T-helper 9 cell (primary cell): ENCODE data around the gene ZNF747.

Experiments used
- DNase-seq: peaks from one replicate; pipeline ENCODE4 v3.0.0-alpha.2; 2020
- total RNA-seq, 2 donors: gene quantifications; one replicate each; lab custom pipeline; 2026; lab: John Stamatoyannopoulos, UW

The ZNF747 gene
- 7.7 to 15.9 reads per million in 2 donors for total RNA-seq

DNA sequence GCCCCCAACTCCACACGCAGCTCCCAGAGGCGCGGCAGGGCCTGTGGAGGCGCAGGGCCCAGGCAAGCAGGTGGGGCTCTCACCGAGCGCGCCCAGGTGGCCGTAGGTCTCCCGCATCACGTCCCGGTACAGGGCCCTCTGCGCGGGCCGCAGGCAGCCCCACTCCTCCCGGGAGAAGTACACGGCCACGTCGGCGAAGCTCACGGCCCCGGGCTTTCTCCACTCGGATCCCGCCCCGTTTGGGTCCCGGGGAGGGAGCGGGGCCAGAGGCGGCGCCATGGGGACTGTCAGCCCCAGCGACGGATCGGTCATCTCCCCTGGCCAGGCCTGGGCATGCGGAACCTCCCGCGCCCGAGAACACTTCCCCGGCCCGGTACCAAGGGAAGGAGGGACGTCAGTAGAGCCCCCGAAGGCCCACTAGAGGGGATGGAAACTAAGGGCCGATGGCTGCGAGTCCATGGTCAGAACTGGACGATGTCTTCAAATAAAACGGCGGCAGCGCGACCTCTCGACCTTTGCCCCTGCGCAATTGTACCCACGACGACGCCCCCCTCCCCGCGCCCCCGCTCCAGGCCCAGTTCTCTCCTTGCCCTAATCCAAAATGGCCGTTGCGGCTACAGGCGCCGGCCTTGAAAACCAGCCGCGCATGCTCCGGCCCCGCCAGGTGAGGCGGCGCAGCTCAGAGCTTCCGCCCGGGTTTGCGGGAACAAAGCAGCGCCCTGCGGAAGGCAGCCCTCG is at the start of gene ZNF747:
ZNF747 (minus strand) TSS at position 491 of the 738 bp plus-strand sequence; CDS start at position 312, 179 bp downstream.
- peak; percentile 91 for DNase-seq

GRCh38 chr16:30582611-30583340 is 48.1 kb upstream of the ZNF747 start:
- DNase-seq, result no peak

- no peak for DNase-seq
These were observed 46.8 kb upstream of the ZNF747 start for GRCh38 chr16:30581457-30581856.

GRCh38 chr16:30574678-30575077 is 40.0 kb upstream of the ZNF747 start:
- no peak for DNase-seq

DNA sequence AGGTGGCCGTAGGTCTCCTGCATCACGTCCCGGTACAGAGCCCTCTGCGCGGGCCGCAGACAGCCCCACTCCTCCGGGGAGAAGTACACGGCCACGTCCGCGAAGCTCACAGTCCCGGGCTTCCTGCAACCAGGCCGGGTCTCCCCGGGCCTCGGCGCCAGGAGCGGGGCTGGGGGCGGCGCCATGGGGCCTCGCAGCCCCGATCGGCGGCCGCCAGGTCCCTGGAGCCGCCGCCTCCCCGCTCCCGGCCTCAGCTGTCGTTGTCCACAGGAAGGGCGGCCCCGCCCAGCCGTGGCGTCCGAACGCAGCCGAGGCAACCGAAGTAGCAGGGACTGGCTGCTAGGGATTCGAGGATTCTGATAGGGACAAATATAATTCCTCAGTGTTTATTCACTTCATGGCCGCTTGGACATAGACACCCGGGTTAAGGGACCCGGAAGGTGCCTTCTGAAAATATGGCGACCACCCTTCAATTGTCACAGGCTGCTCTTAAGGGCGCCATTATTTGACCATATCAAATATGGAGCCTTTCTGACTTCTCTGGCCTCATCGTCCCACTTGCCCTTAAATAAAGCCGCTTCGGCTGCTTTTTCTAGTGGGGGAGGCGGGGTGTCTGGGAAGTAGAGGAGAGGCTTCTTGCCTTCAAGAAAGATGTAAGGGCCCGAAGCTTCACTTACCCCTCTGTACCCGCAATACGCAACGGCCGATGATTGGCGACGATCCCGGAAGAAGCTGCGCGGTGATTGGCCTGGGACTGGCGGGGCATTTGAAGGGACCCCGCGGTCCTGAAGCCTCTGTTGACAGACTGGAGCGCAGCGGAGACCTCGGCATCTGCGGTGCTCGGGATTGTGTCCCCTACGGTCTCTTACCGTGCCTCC is 37.0 kb upstream of the ZNF747 start, which contains the start of gene ZNF688:
ZNF688 (minus strand) TSS at position 270 of the 878 bp plus-strand sequence; CDS start at position 185, 85 bp downstream.
- DNase-seq, result peak; percentile 90

- no peak for DNase-seq
These were observed 36.2 kb upstream of the ZNF747 start for GRCh38 chr16:30570636-30571444.

DNA sequence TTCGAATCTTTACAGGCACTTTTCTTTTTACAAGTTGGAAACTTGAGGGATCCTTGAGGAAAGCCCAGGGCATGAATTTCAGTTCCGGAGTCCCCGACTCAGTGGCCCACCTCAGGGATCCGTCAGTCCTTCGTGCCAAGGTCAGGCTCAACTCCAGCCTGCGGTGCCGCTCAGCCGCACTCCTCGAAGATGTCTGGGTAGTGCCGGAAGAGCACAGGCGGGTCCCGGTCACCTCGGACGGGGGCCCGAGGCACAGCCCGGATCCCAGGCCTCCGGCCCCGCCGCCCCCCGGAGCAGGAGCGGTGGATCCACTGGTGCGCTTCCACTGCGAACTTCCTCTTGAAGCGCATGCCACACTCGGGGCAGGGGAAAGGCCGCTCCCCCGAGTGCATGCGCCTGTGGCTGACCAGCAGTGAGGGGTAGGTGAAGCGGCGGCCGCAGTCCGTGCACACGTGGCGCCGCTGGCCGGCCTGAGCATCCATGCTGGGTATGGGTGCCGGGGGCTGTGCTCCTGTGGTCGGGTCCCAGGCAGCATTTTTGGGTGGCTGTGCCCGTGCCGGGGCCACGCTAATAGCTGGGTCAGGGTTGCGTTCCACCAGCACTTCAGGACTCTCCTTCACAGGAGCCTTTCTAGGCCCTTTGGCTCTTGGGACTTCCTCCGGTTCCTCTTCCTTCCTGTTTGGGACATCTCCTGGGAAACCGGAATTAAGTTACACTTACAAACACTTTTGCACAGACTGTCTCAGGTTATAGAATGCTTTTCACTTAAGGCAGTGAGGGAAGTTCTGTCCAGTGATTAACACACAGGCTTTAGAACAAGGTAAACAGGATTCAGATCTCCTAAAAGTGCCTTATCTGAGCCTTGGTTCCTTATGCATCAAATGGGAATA is 35.3 kb upstream of the ZNF747 start:
- no peak for DNase-seq

- DNase-seq, result no peak
These were observed 34.6 kb upstream of the ZNF747 start for GRCh38 chr16:30569281-30569680.

DNA sequence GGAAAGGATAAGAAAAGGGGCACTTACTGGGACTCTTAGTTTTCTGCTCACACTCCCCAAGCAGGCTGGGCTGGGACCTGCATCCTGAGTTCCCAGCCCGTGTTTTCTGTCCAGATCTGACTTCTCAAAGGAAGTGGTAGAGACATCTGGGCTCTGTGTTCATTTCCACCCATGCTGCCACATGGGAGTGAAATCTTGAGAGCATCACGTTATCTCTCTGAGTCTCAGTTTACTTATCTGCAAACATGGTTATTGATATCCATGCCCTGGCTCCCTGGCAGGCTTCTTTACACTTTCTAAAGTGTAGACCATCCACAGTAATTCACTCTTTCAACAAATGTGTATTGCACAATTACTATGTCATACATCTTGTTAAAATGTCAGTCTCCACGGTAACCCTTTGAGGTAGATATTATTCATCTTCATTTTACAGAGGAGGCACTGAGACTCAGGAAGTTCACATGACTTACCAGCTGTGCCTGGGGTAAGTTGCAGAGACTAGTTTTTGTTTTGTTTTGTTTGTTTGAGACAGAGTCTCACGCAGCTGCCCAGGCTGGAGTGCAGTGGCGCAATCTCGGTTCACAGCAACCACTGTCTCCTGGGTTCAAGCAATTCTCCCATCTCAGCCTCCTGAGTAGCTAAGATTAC is 33.5 kb upstream of the ZNF747 start:
- DNase-seq, result peak; percentile 30

GRCh38 chr16:30567160-30567990 is 32.7 kb upstream of the ZNF747 start:
- DNase-seq, result peak; percentile 39

DNA sequence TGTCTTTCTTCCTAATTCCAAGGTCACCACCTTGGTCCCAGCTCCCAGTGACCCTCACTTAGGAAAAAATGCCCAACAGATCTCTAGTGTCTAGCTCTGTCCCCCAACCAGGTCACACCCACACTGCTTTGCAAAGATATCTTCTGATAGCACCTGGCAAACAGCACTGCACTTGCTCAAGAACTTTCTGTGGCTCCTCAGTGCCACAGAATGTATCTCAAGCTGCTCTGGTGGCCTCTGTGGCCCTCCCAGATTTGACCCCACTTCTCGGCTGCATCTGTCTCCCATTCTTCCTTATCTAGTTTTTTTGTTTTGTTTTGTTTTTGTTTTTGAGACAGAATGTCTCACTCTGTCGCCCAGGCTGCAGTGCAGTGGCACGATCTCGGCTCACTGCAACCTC is 31.9 kb upstream of the ZNF747 start:
- DNase-seq, result no peak

DNA sequence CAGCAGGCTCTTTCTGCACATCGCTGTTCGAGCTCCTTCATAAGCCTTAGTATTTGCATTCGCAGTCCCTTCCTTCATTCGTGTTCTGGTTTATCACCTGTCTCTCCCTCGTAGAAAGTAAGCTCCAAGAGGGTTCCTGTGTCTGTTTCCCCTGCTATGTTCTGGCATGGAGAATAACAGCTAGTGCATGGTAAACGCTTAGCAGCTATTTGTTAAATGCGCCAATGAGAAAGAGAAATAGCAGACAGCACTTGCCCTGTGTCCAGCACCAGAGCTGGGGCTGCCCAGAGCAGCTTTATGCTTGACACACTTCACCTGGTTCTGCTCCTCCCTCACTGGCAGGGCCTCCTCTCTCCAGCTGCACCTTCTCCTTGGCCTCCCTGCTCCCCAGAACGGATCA is 31.3 kb upstream of the ZNF747 start:
- DNase-seq, result no peak

GRCh38 chr16:30565526-30565925 is 30.9 kb upstream of the ZNF747 start:
- no peak for DNase-seq

- DNase-seq, result no peak
These were observed 27.4 kb upstream of the ZNF747 start for GRCh38 chr16:30562021-30562420.

DNA sequence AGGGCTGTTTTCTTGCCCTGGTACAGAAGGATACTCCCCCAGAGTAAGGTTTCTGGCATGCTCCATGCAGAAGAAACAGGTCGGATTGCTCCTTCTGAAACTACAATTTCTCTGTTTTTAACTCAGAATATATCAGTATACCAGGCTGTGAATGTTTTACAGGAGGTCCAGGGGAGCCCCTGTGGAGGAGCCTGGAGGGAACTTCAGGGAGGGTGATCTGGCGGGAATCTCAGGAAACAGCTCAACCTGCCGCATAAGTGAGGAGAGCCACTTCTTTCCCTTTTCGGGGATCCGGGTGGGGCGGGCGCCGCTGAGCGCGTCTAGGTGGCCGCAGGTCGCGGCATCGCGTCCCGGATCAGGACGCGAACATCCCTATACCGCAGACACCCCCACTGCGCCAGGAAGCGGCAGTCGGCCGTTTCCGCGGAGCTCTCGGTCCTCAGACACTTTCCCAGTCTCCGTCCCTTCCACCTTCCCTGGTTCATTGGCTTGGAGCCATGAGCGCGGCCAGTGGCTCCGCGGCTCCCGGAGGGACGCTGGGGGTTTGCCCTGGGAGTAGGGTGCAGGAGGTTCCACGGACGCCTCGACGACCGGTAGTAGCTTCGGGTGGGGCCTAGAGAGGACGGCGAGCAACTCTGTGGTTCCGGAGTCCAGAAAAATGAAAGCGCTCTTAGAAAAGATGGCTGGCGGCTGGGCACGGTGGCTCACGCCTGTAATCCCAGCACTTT is 26.6 kb upstream of the ZNF747 start:
- DNase-seq, result no peak

DNA sequence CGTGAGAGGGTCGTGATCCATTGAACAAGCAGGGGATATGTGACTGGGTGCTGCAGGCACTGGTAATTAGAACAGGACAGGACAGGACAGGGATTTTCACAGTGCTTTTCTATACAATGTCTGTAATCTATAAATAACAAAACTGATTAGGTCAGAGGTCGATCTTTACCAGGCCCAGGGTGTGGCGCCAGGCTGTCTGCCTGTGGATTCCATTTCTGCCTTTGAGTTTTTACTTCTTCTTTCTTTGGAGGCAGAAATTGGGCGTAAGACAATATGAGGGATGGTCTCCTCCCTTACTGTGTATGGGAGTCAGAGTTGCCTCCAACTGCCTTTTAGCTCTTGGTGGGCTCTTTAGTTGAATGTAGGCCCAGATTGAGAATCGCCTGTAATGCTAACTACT is 25.0 kb upstream of the ZNF747 start:
- no peak for DNase-seq

DNA sequence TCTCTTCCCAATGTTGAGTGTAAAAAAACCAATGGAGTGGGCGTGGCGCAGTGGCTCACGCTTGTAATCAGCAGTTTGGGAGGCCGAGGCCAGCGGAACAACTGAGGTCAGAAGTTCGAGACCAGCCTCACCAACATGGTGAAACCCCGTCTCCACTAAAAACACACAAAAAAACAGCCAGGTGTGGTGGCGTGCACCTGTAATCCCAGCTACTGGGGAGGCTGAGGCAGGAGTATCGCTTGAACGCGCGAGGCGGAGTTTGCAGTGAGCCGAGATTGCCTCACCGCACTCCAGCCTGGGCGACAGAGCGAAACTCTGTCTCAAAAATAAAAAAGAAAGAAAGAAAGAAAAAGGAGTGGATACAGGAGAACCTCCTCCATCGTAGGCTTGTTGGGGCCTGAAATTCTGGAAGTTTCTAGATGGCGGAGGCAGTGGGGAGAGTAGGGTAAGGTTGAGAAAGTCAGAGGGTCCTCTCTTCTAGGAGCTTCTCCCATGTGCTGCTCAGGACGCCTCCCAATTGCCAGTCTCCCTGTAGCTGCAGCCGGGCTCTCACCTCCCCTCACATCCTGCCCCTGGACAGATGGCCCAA is 24.2 kb upstream of the ZNF747 start:
- DNase-seq, result no peak
